Bone marrow (tissue), 2 donors: Measurements from ENCODE around the gene H1-8.
"Not testable (repeated sequence)": the region's sequence is repeated elsewhere in the genome, so short reads cannot be mapped to it uniquely, and the experiment has no call there.

ENCODE experiments used
- DNase-seq, 2 donors: peaks; one replicate each; lab custom pipeline; 2025; lab: John Stamatoyannopoulos, UW

Gene H1-8, protein sequence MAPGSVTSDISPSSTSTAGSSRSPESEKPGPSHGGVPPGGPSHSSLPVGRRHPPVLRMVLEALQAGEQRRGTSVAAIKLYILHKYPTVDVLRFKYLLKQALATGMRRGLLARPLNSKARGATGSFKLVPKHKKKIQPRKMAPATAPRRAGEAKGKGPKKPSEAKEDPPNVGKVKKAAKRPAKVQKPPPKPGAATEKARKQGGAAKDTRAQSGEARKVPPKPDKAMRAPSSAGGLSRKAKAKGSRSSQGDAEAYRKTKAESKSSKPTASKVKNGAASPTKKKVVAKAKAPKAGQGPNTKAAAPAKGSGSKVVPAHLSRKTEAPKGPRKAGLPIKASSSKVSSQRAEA

DNA sequence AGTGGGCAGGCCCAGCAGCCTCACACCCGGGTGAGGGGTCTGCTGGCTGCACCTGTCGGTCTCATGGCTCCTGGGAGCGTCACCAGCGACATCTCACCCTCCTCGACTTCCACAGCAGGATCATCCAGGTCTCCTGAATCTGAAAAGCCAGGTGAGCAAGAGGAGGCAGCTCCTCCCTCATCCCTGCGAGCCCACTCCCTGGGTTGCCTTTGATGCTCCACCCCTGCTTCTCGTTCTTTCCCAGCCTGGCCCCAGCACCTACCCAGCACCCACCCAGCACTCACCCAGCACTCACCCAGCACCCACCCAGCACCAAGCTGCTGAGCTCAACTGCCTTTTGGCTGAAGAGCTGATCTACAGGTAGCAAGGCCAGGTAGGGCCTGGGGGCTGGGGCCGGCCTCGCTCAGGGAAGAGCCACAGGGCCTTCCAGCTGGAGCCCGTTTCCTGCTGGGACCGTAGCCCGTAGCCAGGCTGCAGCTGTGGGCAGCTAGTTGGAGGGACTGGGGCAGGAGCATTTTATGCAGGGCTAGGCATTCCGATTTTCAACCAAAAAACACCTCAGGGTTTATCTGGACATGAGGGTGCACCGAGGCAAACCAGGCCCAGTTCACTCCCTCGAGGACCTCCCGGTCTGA, at the start of gene H1-8:
Gene H1-8 (plus strand): TSS at position 20 of the 635 bp plus-strand sequence. CDS start 44 bp downstream, at position 64.
- no peak for DNase-seq

DNA sequence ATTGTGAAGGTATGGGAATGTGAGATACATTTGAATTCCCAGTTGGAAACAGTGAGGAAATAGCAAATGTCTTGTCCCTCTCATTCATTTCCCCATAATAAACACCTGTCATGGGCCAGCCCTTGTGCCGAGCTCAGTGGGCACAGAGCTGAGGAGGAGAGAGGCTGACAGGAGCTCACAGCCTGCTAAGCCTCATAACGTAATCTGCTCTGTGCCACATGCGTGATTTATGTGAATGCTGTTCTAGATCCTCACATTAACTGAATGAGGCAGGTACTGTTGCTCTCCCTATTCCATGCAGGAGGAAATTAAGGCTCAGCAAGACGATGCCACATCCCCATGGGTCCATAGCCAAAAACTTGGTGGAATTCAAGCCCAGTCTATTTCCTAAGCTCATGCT, 49.8 kb upstream of the H1-8 start:
- DNase-seq, result no peak

DNA sequence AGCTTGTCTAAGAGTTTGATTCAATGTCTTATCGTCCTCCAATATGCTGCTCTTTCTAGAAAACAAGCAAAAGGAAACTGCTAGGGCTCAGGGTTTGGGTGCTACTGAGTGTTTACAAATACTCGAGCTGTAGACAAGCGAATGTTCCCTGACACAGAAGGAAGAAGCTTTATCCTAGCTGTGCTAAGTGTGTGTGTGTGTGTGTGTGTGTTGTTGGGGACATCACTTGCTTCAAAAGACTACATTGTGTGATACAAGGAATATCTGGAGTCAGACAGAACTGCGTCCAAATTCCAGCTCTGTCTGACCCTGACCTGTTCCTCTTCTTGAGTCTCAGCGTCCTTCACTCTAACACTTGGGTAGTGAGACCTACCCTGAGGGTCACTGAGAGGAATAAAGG, 48.5 kb upstream of the H1-8 start:
- not testable (repeated sequence) for DNase-seq

GRCh38 chr3:129495006-129495639, 47.9 kb upstream of the H1-8 start:
- DNase-seq, result not testable (repeated sequence)

DNA sequence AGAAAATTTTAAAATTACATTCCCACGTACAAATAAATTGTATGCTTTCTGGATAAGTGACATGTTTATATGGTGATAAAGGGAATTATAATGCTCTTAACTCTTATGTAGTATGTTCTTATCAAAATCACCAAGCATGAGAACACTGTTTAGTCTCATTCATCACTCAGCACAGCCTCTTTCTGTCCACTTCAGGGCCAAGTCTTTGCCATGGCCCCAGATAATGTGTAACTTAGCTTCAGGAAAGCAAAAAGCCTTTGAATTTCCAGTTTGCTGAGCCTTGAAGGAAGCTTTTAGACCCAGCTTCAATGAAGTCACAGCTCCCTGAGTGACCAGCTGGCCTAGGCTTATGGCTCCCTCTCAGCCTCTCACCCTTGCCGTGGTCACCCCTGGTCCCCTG, 45.1 kb upstream of the H1-8 start:
- DNase-seq, result not testable (repeated sequence)

GRCh38 chr3:129498603-129499488, 44.1 kb upstream of the H1-8 start:
- not testable (repeated sequence) for DNase-seq

GRCh38 chr3:129499604-129500333, 43.2 kb upstream of the H1-8 start:
- not testable (repeated sequence) for DNase-seq

GRCh38 chr3:129500334-129500658, 42.7 kb upstream of the H1-8 start:
- DNase-seq, result no peak

DNA sequence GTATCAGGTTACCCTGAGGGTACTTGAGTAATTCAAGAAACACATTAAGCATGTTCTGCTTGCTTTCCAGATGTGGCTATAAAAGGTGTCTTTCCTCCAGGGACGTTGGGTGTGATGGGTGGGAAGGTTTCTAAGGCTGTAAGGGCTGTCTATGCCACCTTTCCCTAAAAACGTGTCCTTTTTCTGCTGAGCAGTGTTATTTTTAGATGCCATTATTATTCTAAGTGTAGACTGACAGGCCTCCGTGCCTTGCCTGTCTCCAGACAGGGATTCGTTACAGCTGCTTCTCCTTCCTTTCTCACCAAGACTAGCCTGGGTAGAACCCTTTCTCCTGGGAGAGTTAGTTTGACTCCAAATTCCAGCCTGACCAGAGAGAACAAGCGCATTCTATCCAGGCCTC, 41.3 kb upstream of the H1-8 start:
- DNase-seq, result no peak

GRCh38 chr3:129502641-129503408, 40.1 kb upstream of the H1-8 start:
- DNase-seq, result no peak

DNA sequence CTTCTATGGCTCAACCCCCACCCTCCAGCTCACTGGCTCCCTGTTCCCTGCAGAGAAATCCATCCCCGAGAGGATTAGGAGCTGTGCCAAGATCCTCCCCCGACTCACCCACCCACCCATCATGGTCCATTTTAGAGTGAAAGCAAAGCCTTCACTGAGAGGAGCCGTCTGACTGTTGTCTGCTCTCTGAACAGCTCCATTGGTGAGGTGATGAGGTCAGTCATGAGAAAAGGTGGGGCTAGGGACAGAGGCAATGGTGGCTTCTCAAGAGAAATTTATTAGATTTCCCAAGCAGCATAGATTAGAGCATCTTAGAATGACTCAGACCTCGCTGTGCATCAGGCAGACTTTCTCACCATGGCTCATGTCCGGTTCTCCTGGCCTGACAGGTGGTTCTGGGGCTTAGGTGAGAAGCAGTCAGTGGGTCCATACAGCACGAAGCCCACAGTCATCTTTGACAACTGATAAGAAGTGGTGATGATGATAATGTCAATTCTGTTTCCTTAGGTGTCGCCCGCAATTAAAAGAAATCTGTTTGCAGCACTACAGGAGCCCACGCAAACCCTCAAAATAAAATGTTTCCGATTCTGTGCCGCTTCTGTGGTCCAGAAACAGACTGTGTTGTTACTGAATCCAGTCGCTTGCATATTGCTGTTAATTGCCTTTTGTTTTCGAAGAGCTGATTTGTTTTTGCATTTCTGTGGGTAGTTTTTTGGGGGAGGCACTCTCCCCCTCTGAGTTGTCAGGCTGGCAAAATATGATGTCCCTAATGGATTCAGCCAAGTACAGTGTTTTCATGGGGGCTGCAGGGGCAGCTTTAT, 39.3 kb upstream of the H1-8 start:
- no peak for DNase-seq

GRCh38 chr3:129504471-129505100, 38.4 kb upstream of the H1-8 start:
- DNase-seq, result no peak

DNA sequence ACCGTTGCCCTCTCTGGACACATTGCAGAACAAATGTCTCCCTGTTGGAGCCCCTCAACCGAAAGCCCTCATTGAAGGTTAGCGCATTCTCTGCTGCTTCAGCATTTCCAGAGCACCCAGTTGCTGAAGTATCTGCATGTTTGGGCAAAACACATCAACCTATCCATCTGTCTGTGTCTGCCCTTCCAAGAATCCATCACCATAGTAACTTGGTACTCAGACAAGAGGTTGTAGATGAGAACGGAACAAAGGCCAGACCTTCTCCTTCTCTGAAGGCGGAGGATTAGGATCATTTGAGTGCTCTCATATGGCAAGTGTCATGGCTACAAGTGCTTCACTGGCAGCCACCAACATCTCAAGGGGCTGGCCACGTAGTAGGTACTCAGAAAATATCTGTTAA, 37.6 kb upstream of the H1-8 start:
- DNase-seq, result no peak

- DNase-seq, result no peak
These were observed 36.7 kb upstream of the H1-8 start for GRCh38 chr3:129506231-129506742.

DNA sequence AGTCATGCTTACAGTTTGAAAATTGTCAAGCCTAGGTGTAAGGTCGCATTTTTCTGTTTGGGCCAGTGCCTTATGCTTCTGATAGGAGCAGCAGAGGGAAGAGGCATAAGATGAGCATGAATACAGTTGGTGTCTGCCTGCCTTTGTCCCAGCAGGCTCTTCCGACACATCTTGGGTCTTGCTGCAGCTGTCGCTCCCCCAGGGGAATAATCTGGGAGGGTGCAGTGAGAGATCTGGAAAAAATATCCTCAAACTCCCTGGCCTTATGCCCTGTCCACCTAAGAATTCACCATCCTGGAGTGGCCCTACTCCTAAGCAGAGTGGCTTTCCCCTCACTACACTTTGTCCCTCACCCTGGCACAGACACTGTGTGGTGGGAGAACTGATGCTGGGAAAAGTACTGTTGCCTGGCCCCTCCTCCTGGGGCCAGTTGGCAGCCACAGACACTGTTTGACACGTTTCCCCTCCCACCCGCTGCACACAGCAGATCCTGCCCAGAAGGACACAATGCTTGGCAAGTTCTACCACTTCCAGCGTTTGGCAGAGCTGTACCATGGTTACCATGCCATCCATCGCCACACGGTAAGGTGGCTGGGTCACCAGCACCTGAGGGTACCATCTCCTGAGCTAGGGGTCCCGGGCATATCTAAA, 35.7 kb upstream of the H1-8 start:
- DNase-seq, result no peak

DNA sequence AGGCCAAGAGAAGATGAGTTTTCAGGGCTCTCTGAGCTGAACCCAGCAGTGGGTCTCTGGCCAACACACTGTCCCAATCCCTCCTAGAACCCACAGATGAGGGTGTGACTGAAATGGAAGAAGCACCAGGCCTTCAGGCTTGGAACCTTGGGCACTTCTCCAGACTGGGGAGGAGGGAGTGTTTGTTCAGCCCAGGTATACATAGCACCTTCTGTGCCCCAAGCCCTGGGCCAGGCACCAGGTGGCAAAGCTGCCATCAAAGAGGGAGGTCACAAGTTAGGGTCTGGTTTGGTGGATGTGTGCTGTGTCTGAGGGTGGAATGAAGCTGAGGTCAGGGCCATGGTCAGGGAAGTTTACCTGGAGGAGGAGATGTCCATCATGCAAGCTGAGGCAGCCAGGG, 30.4 kb upstream of the H1-8 start:
- no peak for DNase-seq

- DNase-seq, result no peak
These were observed 29.3 kb upstream of the H1-8 start for GRCh38 chr3:129513705-129514104.

DNA sequence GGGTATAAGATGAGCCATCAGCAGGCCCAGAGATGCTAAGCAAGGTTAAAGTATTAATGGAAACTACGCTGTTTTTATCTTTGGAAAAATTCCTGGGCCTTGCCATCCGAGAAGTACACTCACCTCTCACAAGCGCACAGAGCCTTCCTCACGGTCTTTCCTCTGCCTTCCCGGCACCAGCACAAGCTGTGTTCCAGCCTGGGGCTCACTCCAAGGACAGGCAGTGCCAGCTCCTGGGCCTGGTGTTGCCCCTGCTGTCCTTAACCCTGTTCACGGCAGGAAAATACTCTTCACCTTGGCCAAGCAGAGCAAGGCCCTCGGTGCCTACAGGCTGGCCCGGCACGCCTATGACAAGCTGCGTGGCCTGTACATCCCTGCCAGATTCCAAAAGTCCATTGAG, 28.9 kb upstream of the H1-8 start:
- DNase-seq, result no peak

GRCh38 chr3:129514563-129514962, 28.4 kb upstream of the H1-8 start:
- DNase-seq, result no peak
